ENCODE measurements around the gene SPATC1L. TPM values are rescaled to one million over a fixed set of nuclear protein-coding genes. Genes with fewer than 3 reads are reported as not detected.

Gene SPATC1L
- total and polyA plus RNA-seq, 2 of the 8 experiments (the other 6 are each of a cell fraction or from before 2014, with no cell fraction given) = 24.9 to 50.0 TPM

DNA sequence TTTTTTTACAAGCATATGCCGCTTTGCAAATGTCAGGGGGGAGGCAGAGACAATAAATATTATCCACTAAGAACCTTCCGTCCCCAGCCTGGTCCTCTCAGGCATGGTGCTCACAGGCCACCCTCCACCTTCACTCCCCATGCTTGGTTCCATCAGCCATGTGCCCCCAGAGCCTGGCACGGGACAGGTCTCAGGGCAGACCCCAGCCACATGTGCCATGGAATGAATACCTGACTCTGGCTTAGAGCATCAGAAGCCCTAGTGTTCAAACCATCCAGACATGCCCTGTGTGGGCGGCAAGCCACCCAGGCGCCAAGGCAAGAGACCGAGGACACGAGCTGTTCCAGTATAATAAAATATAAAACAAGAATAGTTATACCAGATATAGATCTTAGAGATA is 39.0 kb upstream of the SPATC1L start:
- H3K4me1 ChIP-seq (replicated peaks in 1 of 4; ENCODE audit: control insufficient read depth in 3 of 4, insufficient read depth in 4 of 4, low read length in 3 of 4) = peaks cover 3 to 8% (median 5%) of the 10 kb centered on the region in 4 experiments
- peaks cover 5% of the 10 kb centered on the region; the same call in 1 of the 2 replicates for H3K23me2 ChIP-seq (ENCODE audit: low read depth, low read length)
- 83% methylated on average over 7 of the region's 7 CpGs; no CpG with 5 or more reads in 1 of the 2 experiments for WGBS, 2 experiments (ENCODE audit: extremely low coverage in 1 of 2, insufficient coverage in 1 of 2, insufficient read length in 1 of 2, insufficient replicate concordance in 2 of 2, low coverage in 1 of 2, low lambda C conversion rate in 2 of 2, missing lambda C conversion rate in 1 of 2)
- no peak overlapping the region for H4K5ac ChIP-seq (ENCODE audit: insufficient read length, low read depth, low read length)
- H3K14ac ChIP-seq (ENCODE audit: insufficient read length) = no peak overlapping the region
- peaks cover 15 to 61% of the 10 kb centered on the region in 2 experiments; a peak in 3 of 4 replicates for H3K79me2 ChIP-seq (ENCODE audit: control insufficient read depth in 1 of 2, insufficient read depth in 2 of 2, low read length in 2 of 2)
- no peak overlapping the region for H3K4me2 ChIP-seq (ENCODE audit: insufficient read depth in 1 of 2, low read depth in 2 of 2, low read length in 2 of 2)
- no peak overlapping the region for H3K4ac ChIP-seq (replicated peaks; ENCODE audit: insufficient read length, low read depth, low read length)
- no peak overlapping the region for H2BK120ac ChIP-seq (replicated peaks; ENCODE audit: low read depth, low read length)
- no peak overlapping the region for H3K4me3 ChIP-seq (ENCODE audit: extremely low read depth in 1 of 4, insufficient read depth in 2 of 4, low read depth in 3 of 4, low read length in 4 of 4)
- H3K36me3 ChIP-seq (ENCODE audit: control insufficient read depth in 2 of 4, insufficient read depth in 4 of 4, low read length in 3 of 4) = peaks cover 6 to 23% (median 14%) of the 10 kb centered on the region in 4 experiments; a peak in 6 of 8 replicates
- H2AFZ ChIP-seq (ENCODE audit: low read length) = no peak overlapping the region
- H2BK12ac ChIP-seq (ENCODE audit: low read depth, low read length) = no peak overlapping the region
- no peak overlapping the region for H2BK20ac ChIP-seq (ENCODE audit: low read length)
- no peak for DNase-seq (ENCODE audit: low read depth in 1 of 2, low spot score in 2 of 2)
- H3K9me3 ChIP-seq (ENCODE audit: insufficient read depth in 2 of 2, low read depth in 1 of 2, low read length in 1 of 2) = peaks cover 8% of the 10 kb centered on the region in 2 experiments; a peak in 1 of 4 replicates
- no peak overlapping the region for H4K91ac ChIP-seq (replicated peaks; ENCODE audit: insufficient read length, low read length)
- ChIA-PET CTCF (ENCODE audit: partially characterized antibody) (interaction anchor here (1.4 kb wide), 1 partner anchor 23 kb away, joined by 4 read pairs; no protein-coding TSS in a partner anchor), POLR2A (ENCODE audit: partially characterized antibody) (no interaction called here)
- no peak overlapping the region for H2AK5ac ChIP-seq (ENCODE audit: low read depth, low read length)
- H3K79me1 ChIP-seq (ENCODE audit: low read depth, low read length) = peaks cover 28% of the 10 kb centered on the region
- no peak overlapping the region for H3K23ac ChIP-seq (ENCODE audit: insufficient read length)
- H3K27me3 ChIP-seq (replicated peaks in 1 of 4; ENCODE audit: control insufficient read depth in 3 of 4, extremely low read depth in 1 of 4, insufficient read depth in 3 of 4, low read length in 3 of 4) = no peaks in the 10 kb centered on the region
- H3K27ac ChIP-seq (ENCODE audit: low read depth, low read length) = no peak overlapping the region
- H2BK5ac ChIP-seq (ENCODE audit: low read depth, low read length) = no peak overlapping the region
- no peak overlapping the region for H3K18ac ChIP-seq (ENCODE audit: extremely low read depth, low read length)
- peaks cover 6 to 40% of the 10 kb centered on the region in 2 experiments for H4K20me1 ChIP-seq (replicated peaks in 1 of 2; ENCODE audit: control insufficient read depth in 1 of 2, insufficient read depth in 2 of 2, low read length in 2 of 2)
- H4K8ac ChIP-seq (ENCODE audit: extremely low read depth, insufficient read depth, low read length) = no peak overlapping the region
- no peak overlapping the region for H2BK15ac ChIP-seq (ENCODE audit: low read length)
- H3K9ac ChIP-seq (replicated peaks in 1 of 4; ENCODE audit: extremely low read depth in 1 of 4, low read depth in 3 of 4, low read length in 3 of 4) = no peak overlapping the region
- no peak for FAIRE-seq
- H3K56ac ChIP-seq (replicated peaks; ENCODE audit: insufficient read length, low read depth, low read length) = no peak overlapping the region
- TF ChIP-seq TAF7 (optimal IDR thresholded peaks at IDR 0.05; ENCODE audit: borderline replicate concordance, low read depth, low read length) (no peak), GTF2F1 (IDR thresholded peaks at IDR 0.05; ENCODE audit: borderline replicate concordance, low read depth, low read length) (no peak), RFX5 (IDR thresholded peaks at IDR 0.05; ENCODE audit: borderline replicate concordance, low read depth, low read length) (no peak), SRF (IDR thresholded peaks at IDR 0.05; ENCODE audit: low read depth, low read length) (no peak), RXRA (IDR thresholded peaks at IDR 0.05; ENCODE audit: insufficient read depth, low read depth, low read length) (no peak), EZH2 (IDR thresholded peaks at IDR 0.05; ENCODE audit: low read depth, low read length, severe bottlenecking) (no peak), CEBPB (IDR thresholded peaks at IDR 0.05; ENCODE audit: low read depth, low read length) (no peak), TCF12 (IDR thresholded peaks at IDR 0.05; ENCODE audit: low read depth, low read length) (no peak), SP1 (IDR thresholded peaks at IDR 0.05; ENCODE audit: low read depth, low read length) (no peak), BCL11A (IDR thresholded peaks at IDR 0.05; ENCODE audit: low read depth in 2 of 2, low read length in 2 of 2) (no peak), BRCA1 (IDR thresholded peaks at IDR 0.05; ENCODE audit: low read depth, low read length) (no peak)
- TF ChIP-seq, protein P1, sequence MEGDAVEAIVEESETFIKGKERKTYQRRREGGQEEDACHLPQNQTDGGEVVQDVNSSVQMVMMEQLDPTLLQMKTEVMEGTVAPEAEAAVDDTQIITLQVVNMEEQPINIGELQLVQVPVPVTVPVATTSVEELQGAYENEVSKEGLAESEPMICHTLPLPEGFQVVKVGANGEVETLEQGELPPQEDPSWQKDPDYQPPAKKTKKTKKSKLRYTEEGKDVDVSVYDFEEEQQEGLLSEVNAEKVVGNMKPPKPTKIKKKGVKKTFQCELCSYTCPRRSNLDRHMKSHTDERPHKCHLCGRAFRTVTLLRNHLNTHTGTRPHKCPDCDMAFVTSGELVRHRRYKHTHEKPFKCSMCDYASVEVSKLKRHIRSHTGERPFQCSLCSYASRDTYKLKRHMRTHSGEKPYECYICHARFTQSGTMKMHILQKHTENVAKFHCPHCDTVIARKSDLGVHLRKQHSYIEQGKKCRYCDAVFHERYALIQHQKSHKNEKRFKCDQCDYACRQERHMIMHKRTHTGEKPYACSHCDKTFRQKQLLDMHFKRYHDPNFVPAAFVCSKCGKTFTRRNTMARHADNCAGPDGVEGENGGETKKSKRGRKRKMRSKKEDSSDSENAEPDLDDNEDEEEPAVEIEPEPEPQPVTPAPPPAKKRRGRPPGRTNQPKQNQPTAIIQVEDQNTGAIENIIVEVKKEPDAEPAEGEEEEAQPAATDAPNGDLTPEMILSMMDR (IDR thresholded peaks at IDR 0.05; ENCODE audit: control extremely low read depth in 1 of 3, insufficient read depth in 1 of 3, low read depth in 1 of 3, low read length in 3 of 3) = no peak
